Sigmoid colon (tissue), 4 donors: ENCODE results near the gene C1orf74.

Experiments used
- CTCF ChIP-seq, 4 experiments: fragments of 450-650 bp in 3 of 4; fragments of 200-600 bp in 1 of 4; IDR thresholded peaks; one replicate each; pipeline ENCODE4 v1.5.1; 2016 to 2019; ENCODE audit warnings: antibody characterized with exemption in 4 of 4, mild to moderate bottlenecking in 3 of 4, moderate library complexity in 2 of 4
- EP300 ChIP-seq, 4 donors: sonication (generic); formaldehyde crosslinking; IDR thresholded peaks; one replicate each; pipeline ENCODE4 v1.6.1; 2017; ENCODE audit warnings: antibody characterized with exemption in 4 of 4
- POLR2A ChIP-seq, 2 donors: fragments of 450-650 bp; IDR thresholded peaks; one replicate each; pipeline ENCODE4 v1.6.1; 2016; ENCODE audit warnings: antibody characterized with exemption in 2 of 2, mild to moderate bottlenecking in 2 of 2, moderate library complexity in 2 of 2
- POLR2AphosphoS5 ChIP-seq, 4 donors: sonication (generic); formaldehyde crosslinking; IDR thresholded peaks; one replicate each; pipeline ENCODE4 v1.6.1; 2017; ENCODE audit warnings: antibody characterized with exemption in 4 of 4

GRCh38 chr1:209766051-209766450 lies 18.3 kb downstream of the C1orf74 start:
- TF ChIP-seq CTCF (IDR thresholded peaks at IDR 0.05) = no peak
- no peak for TF ChIP-seq POLR2A (IDR thresholded peaks at IDR 0.05)
- TF ChIP-seq EP300 (IDR thresholded peaks at IDR 0.05) = no peak
- TF ChIP-seq POLR2AphosphoS5 (IDR thresholded peaks at IDR 0.05) = no peak
